K562 (cell line): ENCODE measurements around the gene CEP76. TPM values are rescaled to one million over a fixed set of nuclear protein-coding genes. Genes with fewer than 3 reads are reported as not detected.

Source experiments
- BCLAF1 ChIP-seq, 2 experiments: fragments of 450-650 bp in 1 of 2; IDR thresholded peaks; 2 replicates each; pipeline ENCODE4 v1.6.1; 2011 to 2017; ENCODE audit warnings: low read depth in 2 of 2, antibody characterized with exemption in 1 of 2, borderline replicate concordance in 1 of 2, low read length in 1 of 2, mild to moderate bottlenecking in 1 of 2, mixed read lengths in 1 of 2; ENCODE audit not compliant: control insufficient read depth in 1 of 2
- BRF1 ChIP-seq: IDR thresholded peaks from 3 replicates; pipeline ENCODE4 v1.6.1; 2011; ENCODE audit warnings: borderline replicate concordance, mild to moderate bottlenecking; ENCODE audit not compliant: insufficient read length; ENCODE audit errors: extremely low read depth
- CSDE1 ChIP-seq, 2 experiments: fragments of 450-650 bp; IDR thresholded peaks; 2 replicates each; pipeline ENCODE4 v1.6.1; 2016; ENCODE audit warnings: mild to moderate bottlenecking in 1 of 2
- ELK1 ChIP-seq: sonication (generic); formaldehyde crosslinking; IDR thresholded peaks from 2 replicates; pipeline ENCODE4 v1.8.1; 2022; ENCODE audit warnings: missing genetic modification reagents
- KDM1A ChIP-seq, 2 experiments: fragments of 450-650 bp; IDR thresholded peaks; 2 replicates each; pipeline ENCODE4 v1.6.1; 2016; ENCODE audit warnings: mild to moderate bottlenecking in 2 of 2
- PCBP1 ChIP-seq: fragments of 200-400 bp; formaldehyde crosslinking; IDR thresholded peaks from 2 replicates; pipeline ENCODE4 v1.6.1; 2018; ENCODE audit warnings: mild to moderate bottlenecking, low read depth, low read length; ENCODE audit not compliant: poor library complexity, severe bottlenecking
- RFX7 ChIP-seq: fragments of 250-450 bp; sonication (Bioruptor Pico); IDR thresholded peaks from 2 replicates; pipeline ENCODE4 v1.5.1; 2021; ENCODE audit warnings: mild to moderate bottlenecking
- SMAD4 ChIP-seq: fragments of 250-450 bp; sonication (Bioruptor Pico); conservative IDR thresholded peaks from 2 replicates; pipeline ENCODE4 v1.8.0; 2021; ENCODE audit warnings: inconsistent platforms, mild to moderate bottlenecking, moderate library complexity
- SNRNP70 ChIP-seq: fragments of 200-400 bp; formaldehyde crosslinking; optimal IDR thresholded peaks from 2 replicates; pipeline ENCODE3; 2017; ENCODE audit warnings: low read depth, low read length
- SOX6 ChIP-seq: fragments of 450-650 bp; IDR thresholded peaks from 2 replicates; pipeline ENCODE4 v1.6.1; 2014; ENCODE audit warnings: mild to moderate bottlenecking
- polyA plus RNA-seq, 8 experiments: library from polyadenylated mRNA; depleted of rRNA in 4 of 8; stranded (reverse) in 5 of 8; unstranded in 3 of 8; fragments of >200 nt; fragmentation: Nextera tagmentation in 2 of 8; fragmentation: Illumina TruSeq in 1 of 8; extraction: Ambion mirVana in 2 of 8; extraction: Trizol in 1 of 8; gene quantifications; 2 replicates each; pipeline versions ENCODE4 v1.2.1 to v1.2.3, GENCODE V29; 2011 to 2014; ENCODE audit warnings: inconsistent platforms in 1 of 8, missing spikeins in 1 of 8
- total RNA-seq, 7 experiments: library from RNA; depleted of rRNA in 6 of 7; stranded (reverse); fragments of >200 nt in 6 of 7; fragmentation: Illumina TruSeq in 2 of 7; extraction: Trizol in 2 of 7; gene quantifications; 2 replicates each; pipeline versions ENCODE4 v1.2.1 to v1.2.3, GENCODE V29; 2011 to 2021; ENCODE audit warnings: low replicate concordance in 1 of 7
- TF ChIP-seq, protein P1 (sequence below): fragments of 450-650 bp; IDR thresholded peaks from 2 replicates; pipeline ENCODE4 v1.6.1; 2014; ENCODE audit warnings: low read depth, mild to moderate bottlenecking, moderate library complexity, borderline replicate concordance
- TF ChIP-seq, protein P2 (sequence below): fragments of 250-450 bp; sonication (Bioruptor Pico); IDR thresholded peaks from 2 replicates; pipeline ENCODE4 v1.4.0; 2020

CEP76 gene
- total and polyA plus RNA-seq, 9 of the 15 experiments (the other 6 are each of a cell fraction or from before 2014, with no cell fraction given) = 5.3 to 27.3 (median 19.3) TPM

DNA sequence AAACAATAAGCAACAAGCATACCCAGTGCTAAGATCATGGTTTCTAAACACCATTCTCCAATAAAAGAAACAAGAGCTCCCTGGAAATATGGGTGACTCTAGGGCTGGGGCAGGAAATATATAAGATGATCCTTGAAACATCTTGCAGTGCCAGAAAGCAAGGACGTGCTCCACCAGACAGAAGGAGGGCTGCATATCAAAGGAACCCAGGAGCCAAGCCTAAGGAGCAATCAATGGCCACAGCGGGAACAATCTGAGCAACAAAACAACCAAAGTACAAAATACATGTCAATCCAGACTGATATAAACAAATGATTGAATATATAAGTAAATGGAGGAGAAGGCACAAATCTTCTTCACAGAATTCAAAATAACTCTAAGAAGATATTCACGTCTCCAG, 54.8 kb downstream of the CEP76 start (continued):
- TF ChIP-seq BCLAF1 (IDR thresholded peaks at IDR 0.05; ENCODE audit: borderline replicate concordance in 1 of 2, control insufficient read depth in 1 of 2, low read depth in 2 of 2, low read length in 1 of 2) (no peak), KDM1A (IDR thresholded peaks at IDR 0.05) (no peak), CSDE1 (IDR thresholded peaks at IDR 0.05) (no peak), BRF1 (no peak), RFX7 (CRISPR knock-in tag) (no peak), SNRNP70 (no peak), ELK1 (CRISPR knock-in tag) (no peak), SMAD4 (CRISPR knock-in tag) (no peak), SOX6 (no peak), PCBP1 (no peak)
- TF ChIP-seq, protein P1, sequence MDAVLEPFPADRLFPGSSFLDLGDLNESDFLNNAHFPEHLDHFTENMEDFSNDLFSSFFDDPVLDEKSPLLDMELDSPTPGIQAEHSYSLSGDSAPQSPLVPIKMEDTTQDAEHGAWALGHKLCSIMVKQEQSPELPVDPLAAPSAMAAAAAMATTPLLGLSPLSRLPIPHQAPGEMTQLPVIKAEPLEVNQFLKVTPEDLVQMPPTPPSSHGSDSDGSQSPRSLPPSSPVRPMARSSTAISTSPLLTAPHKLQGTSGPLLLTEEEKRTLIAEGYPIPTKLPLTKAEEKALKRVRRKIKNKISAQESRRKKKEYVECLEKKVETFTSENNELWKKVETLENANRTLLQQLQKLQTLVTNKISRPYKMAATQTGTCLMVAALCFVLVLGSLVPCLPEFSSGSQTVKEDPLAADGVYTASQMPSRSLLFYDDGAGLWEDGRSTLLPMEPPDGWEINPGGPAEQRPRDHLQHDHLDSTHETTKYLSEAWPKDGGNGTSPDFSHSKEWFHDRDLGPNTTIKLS = no peak
- TF ChIP-seq, protein P2, sequence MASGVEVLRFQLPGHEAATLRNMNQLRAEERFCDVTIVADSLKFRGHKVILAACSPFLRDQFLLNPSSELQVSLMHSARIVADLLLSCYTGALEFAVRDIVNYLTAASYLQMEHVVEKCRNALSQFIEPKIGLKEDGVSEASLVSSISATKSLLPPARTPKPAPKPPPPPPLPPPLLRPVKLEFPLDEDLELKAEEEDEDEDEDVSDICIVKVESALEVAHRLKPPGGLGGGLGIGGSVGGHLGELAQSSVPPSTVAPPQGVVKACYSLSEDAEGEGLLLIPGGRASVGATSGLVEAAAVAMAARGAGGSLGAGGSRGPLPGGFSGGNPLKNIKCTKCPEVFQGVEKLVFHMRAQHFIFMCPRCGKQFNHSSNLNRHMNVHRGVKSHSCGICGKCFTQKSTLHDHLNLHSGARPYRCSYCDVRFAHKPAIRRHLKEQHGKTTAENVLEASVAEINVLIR (CRISPR knock-in tag) = no peak
